ENCODE measurements around the gene EXOC6. TPM values are rescaled to one million over a fixed set of nuclear protein-coding genes. Genes with fewer than 3 reads are reported as not detected.

Gene EXOC6
- total RNA-seq, 2 donors from 2014 or later, result 12.6 to 15.2 TPM

GRCh38 chr10:92846344-92846743 lies 2.0 kb upstream of the EXOC6 start:
- TF ChIP-seq CTCF (IDR thresholded peaks at IDR 0.05), result no peak
- Histone ChIP-seq H3K4me3 (no peak overlapping the region), H3K27ac (no peak overlapping the region), H3K27me3 (no peaks in the 10 kb centered on the region), H3K9ac (ENCODE audit: low read depth in 2 of 2, low read length in 2 of 2) (no peak overlapping the region), H3K4me1 (no peaks in the 10 kb centered on the region), H3K36me3 (no peaks in the 10 kb centered on the region), H3K9me3 (no peaks in the 10 kb centered on the region)
- DNase-seq, result no peak
- intact Hi-C loops (cut with DNase I), result no loop called here

GRCh38 chr10:92846854-92847201 lies 1.5 kb upstream of the EXOC6 start:
- no peak for DNase-seq
- no peaks in the 10 kb centered on the region for H3K4me1 ChIP-seq
- H3K27me3 ChIP-seq, result no peaks in the 10 kb centered on the region
- no peaks in the 10 kb centered on the region for H3K36me3 ChIP-seq
- no peak for TF ChIP-seq CTCF (IDR thresholded peaks at IDR 0.05)
- no peak overlapping the region for H3K9ac ChIP-seq (ENCODE audit: low read depth in 2 of 2, low read length in 2 of 2)
- intact Hi-C loops (cut with DNase I), result no loop called here
- no peaks in the 10 kb centered on the region for H3K9me3 ChIP-seq
- no peak overlapping the region for H3K27ac ChIP-seq
- H3K4me3 ChIP-seq, result no peak overlapping the region

GRCh38 chr10:92847202-92847864 lies 987 bp upstream of the EXOC6 start:
- DNase-seq, result no peak
- no peak overlapping the region for H3K9ac ChIP-seq (ENCODE audit: low read depth in 2 of 2, low read length in 2 of 2)
- peak overlapping the region; percentile 96 for H3K4me3 ChIP-seq
- intact Hi-C loops (cut with DNase I), result no loop called here
- TF ChIP-seq CTCF (IDR thresholded peaks at IDR 0.05), result no peak
- H3K27me3 ChIP-seq, result no peaks in the 10 kb centered on the region
- H3K27ac ChIP-seq, result no peak overlapping the region
- no peaks in the 10 kb centered on the region for H3K36me3 ChIP-seq
- no peaks in the 10 kb centered on the region for H3K4me1 ChIP-seq
- H3K9me3 ChIP-seq, result no peaks in the 10 kb centered on the region

GRCh38 chr10:92848037-92848440 lies 281 bp upstream of the EXOC6 start:
- Histone ChIP-seq H3K4me1 (no peaks in the 10 kb centered on the region), H3K27me3 (no peaks in the 10 kb centered on the region), H3K4me3 (peak overlapping the region; percentile 96), H3K36me3 (no peaks in the 10 kb centered on the region), H3K9me3 (no peaks in the 10 kb centered on the region), H3K9ac (ENCODE audit: low read depth in 2 of 2, low read length in 2 of 2) (peak overlapping the region; percentile 67 to 68), H3K27ac (no peak overlapping the region)
- TF ChIP-seq CTCF (IDR thresholded peaks at IDR 0.05), result no peak
- no peak for DNase-seq
- intact Hi-C loops (cut with DNase I), result no loop called here

- no peak overlapping the region for H3K27ac ChIP-seq
- TF ChIP-seq CTCF (IDR thresholded peaks at IDR 0.05), result no peak
Observed at GRCh38 chr10:92849234-92849525, 860 bp downstream of the EXOC6 start.

More at GRCh38 chr10:92849234-92849525, 860 bp downstream of the EXOC6 start:
- no peaks in the 10 kb centered on the region for H3K9me3 ChIP-seq
- no peaks in the 10 kb centered on the region for H3K4me1 ChIP-seq
- peak overlapping the region; percentile 63 to 80 for H3K9ac ChIP-seq (ENCODE audit: low read depth in 2 of 2, low read length in 2 of 2)
- intact Hi-C loops (cut with DNase I), result no loop called here
- H3K36me3 ChIP-seq, result no peaks in the 10 kb centered on the region
- no peaks in the 10 kb centered on the region for H3K27me3 ChIP-seq
- DNase-seq, result no peak
- peak overlapping the region; percentile 96 for H3K4me3 ChIP-seq

All from colonic mucosa (tissue), 4 donors.